T-helper 1 cell (primary cell): Measurements from ENCODE around the gene HDAC4.

Experiments
- DNase-seq, 5 donors: peaks; one replicate each; pipeline ENCODE4 v3.0.0-alpha.2; 2012 to 2020

The HDAC4 gene

DNA sequence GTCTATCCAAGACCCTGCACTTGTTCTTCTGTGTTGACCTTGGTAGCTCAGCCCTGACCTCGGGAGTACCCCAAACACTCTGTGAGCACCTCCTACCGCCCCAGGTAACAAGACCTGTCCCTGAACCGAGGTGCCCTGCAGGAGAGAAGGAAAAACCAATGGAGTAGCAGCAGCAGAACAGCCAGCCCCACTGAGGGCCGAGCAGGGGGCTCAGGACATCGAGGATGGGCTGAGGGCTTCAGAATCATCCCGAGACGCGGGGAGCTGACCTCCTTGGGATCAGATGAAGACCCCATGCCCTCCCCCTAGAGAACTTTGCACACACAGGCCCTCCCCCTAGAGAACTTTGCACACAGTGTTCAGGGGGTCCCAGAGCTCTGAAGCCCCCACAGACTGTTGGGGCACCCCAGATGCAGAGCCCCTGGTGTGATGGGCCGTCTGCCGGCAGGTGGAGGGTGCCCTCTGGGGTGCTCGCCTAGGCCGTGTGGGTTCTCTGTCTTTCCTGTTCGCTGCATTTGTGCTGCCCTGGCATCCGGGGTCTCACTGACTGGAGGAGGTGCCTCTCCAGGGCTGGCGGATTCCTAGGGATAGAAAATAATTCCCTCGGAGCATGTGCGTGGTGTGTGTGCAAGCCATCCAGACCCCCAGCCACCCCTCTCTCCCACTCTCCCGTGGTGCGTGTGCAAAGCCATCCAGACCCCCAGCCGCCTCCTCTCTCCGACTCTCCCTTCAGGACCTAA, 363.8 kb downstream of the HDAC4 start:
- no peak for DNase-seq

DNA sequence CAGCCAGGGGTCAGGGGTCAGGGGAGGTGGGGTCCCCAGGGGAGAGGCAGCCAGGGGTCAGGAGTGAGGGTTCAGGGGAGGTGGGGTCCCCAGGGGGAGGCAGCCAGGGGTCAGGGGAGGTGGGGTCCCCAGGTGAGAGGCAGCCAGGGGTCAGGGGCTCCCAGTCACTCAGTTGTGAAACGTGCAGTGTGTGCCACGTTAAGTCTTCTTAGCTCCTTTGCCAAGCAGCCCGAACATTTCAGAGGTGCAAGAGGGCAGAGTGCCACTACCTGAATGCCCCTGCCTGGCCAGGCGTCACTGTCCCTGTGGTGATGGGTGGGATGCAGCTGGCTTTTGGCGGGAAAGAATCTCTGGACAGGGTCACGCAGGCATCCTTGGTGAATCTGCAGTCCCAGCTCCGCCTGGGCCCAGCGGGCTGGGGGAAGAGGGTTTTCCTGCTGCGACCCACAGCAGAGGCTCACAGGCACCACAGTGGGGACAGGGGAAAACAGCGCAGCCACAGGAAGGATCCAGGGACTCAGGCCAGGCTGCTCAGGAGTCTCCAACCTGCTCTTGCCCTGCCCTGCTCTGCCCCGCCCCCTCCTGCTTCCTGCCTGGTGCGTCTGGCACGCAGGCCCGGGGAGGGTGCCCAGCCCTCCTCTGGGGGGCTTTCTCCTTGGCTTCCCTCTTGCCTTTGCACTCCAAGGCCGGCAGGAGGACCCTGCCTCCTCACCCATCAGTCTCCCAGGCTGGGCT, 364.7 kb downstream of the HDAC4 start:
- DNase-seq = no peak

DNA sequence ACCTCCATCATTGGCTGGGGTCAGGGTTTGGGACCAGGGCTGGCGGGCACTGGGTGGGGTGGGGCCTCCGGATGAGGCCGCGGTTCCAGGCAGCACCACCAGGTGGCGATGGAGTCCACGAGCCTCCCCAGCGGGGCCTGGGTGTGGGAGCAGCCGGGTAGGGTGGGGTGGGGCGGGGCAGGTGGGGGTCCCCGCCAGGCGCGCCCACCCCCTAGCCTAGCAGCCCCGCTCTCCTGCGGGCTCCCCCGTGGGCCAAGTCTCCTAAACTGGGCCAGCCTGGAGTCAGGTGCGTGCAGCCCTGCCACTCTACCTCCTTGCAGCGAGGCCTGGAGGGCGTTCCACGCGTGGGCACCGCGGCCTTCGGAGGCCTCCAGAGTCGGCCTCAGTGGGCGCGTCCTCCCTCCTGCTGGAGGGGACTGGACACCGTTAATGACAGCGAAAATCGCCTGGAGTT, 365.4 kb downstream of the HDAC4 start:
- peak; percentile 36 to 58 (median 45) for DNase-seq

DNA sequence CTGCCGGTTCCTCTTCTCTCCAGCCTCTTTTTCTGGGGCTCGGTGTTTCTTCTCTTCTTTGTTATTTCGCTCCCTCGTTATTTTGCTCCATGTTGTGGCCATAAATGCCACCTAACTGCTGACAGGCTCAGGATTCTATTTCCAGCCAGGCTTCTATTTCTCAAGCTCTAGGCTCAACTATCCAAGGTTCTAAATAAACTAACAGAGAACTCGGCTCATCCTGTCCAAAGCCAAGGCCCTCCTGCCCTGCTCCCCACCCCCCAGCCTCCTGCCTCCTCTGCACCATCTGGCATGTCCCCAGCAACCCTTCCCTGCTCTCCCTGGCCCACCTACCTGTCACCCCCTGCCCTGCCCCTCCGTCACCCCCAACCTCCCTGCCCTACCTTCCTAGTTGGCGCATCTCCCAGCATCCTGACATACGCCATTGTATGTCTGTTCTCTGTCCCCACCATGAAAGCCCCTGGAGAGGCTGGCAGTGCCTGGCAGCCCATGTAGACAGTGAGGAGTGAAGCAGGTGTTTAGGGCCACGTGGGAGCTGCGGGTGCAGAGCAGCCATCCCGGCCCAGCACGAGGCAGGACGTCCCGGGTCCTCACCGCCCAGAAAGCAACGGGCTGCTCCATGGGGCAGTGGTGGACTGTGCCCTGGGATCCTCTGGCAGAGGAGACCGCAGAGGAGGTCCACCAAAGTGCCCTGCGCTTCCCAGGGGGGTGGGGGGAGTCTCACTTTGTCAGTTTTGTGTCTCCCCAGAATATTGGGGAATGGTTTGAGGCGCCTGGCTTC, 366.1 kb downstream of the HDAC4 start:
- DNase-seq = no peak

DNA sequence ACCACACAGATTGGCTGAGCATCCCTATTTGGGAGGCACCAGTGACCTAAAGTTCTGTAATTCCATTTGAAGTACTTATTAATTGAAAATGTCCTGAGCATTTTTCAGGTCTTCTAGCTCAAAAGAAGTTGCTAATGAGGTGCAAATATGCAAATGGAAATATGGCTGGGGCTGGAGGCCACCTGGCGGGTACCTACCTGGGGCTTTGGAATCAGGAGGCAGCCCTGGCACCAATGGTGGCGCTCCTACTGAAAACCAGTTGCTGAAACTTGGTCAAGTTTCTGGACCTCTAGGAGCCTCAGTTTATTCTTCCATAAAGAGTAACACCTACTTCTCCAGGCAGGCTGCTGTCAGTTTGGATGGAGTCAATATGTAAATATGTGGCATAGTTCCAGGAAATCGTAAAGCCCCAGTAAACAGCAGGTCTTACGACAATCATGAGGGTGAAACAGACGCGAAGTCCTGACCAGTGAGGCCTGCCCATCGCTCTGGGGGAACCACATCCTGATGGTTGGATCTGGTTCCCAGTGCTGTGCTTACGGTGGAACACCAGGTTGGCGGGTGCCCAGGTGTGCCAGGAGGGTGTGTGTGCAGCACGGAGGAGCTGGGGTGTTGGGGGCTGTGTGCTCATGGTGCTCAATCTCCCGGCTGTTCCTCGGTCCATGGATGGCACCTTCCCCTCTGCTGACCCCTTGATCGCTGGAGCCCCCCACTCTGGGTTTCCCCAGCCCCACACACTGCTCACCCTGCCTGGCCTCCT, 366.8 kb downstream of the HDAC4 start:
- DNase-seq = no peak

DNA sequence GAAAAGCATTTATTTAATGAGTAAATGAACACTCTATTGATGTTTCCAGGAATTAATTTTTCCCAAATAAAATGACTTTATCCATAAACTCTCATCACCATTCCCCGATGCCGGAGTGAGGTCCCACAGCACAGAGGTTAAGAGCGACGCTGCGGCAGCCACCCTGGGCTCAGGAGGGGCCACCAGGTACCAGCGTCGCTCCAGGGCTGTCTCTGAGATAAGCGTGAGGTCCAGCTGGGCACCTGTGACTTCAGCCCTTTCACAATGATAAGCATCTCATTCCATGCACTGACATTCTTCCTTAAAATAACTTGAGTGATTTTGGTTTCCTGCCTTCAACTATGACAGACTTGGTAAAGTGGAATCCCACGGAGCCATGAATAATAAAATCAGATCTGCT, 370.9 kb downstream of the HDAC4 start:
- DNase-seq = no peak

DNA sequence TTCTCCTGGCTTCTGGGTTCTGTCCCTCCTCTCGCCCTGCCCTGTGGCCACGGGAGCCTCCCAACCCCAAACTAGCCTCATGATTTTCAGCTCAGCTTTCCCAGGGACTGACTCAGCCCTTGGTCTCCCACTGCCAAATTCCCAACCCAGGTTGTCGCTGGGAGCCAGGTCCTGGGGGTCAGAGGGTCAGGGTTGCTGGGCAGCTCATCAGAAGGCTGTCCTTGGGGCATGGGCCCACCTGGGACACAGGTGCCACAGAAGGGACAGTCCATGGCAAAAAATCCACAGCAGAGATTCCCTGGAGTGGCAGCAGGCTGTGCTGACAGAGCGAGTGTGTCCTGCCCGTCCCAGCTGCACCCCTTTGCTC, 372.6 kb downstream of the HDAC4 start:
- no peak for DNase-seq

DNA sequence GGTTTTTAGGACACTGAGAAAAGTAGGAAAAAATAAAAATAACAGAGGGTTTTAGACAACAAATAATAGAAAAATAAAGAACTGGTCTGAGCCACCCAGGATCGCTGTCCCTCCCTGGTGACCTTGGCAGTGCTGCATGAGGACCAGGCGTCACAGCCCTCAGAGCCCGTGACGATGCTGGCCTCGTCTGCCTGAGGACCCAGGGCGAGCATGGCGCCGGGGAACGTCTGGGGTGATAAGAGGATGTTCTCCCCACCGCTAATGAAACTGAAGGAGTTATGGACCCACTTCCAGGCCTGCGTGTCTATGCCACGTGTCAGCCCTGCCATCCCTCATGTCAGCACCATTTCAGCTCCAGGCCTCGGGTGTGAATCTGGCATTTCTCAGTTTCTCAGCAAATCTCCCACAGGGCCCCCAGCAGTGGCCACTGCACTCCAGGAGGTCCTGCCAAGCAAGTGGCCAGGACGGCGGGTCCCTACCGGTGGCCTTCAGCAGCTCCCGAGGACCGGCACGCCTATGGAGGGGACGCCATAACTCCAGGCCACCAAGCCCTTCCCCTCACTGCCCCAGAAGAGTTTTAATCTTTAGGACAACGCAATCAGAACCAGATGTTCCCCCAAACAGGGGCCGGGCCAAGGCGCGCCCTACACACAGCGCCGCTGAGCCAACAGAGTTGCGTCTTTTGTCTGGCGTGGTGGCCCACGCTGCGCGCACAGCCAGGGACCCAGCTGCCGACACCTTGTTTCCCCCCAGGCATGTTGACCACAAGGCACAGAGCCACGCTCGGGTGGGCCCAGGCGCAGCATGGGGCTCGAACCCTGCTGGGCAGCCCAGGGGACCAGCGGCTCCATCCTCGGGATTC, 373.2 kb downstream of the HDAC4 start:
- no peak for DNase-seq

DNA sequence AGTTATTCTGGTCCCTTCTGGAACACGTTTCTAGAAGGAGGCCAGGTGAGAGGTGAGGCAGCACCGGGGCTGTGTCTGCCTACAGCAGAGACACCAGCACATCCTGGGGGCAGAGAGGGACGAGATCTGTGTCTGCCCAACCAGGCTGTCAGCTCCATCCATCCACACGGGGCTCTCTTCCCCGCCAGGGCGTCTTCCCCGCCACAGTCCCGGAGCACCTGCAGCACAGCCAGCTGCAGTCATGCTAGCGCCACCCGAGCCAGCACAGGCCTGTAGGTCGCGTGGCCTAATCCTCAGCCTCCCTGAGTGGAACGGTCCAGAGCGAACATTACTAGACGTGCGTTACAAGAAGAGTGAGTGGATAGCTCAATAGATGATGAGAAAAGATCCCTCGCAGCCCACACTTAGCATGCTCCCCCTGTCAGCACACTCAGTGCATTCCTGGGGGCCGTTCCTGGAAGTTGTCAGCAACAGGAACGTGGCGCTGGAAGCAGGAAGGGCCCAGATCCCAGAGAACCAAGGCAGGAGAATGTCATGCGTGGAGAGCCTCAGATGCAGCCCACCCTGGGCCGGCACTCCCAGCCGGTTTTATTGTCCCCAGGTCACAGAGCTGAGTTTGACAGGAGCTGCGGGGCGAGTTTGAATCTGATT, 374.0 kb downstream of the HDAC4 start:
- no peak for DNase-seq

DNA sequence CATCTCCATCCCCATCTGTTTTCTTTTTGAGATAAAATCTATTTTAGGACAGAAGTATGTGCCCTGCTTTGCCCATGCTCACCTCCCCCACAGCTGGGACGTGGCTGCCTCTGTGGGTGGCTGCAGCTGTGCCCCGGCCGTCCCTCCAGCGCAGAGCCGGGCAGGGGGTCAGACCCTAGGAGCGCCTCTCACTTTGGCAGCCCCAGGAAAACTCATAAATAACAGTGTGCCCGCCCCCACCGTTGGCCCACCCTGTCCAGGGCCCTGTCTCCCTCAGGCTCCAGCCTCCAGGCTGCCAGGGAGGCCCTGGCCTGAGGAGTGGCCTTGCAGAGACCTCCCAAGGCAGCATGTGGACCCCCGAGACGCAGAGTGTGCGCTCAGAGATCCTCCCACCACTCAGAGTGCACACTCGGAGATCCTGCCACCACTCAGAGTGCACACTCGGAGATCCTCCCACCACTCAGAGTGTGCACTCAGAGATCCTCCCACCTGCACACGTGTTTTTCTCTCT, 374.8 kb downstream of the HDAC4 start:
- DNase-seq = no peak

DNA sequence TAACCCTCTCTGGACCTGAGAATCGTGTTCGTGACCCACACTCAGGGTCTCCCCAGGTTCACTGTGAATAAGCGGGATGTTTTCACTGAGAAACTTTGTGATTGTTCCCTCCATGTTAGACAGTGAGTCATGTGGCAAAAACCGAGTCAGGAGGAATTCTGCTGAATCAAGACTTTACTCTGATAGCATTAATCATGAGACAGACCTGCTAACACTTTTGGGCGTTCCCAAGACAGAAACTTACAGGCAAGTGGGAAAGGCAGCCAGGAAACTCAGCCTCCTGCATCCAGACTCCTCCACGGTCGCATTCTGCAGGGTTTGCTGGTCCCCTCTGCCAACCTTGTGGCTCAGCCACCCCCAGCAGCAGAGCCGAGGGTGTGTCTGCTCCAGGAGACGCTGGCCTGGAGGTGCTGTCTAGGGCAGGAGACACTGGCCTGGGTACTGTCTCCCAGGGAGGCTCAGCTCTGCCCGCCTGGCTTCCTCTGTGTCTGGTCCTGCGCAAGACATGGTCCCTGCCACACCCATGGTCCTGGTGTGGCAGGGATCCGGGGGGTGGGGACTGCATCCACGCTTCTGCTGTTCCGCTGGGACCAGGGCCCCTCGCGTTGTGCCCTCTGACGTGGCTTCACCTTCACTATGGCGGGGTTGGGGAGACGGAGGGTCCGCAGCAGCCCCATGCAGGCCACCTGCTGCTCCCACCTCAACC, 375.6 kb downstream of the HDAC4 start:
- no peak for DNase-seq

DNA sequence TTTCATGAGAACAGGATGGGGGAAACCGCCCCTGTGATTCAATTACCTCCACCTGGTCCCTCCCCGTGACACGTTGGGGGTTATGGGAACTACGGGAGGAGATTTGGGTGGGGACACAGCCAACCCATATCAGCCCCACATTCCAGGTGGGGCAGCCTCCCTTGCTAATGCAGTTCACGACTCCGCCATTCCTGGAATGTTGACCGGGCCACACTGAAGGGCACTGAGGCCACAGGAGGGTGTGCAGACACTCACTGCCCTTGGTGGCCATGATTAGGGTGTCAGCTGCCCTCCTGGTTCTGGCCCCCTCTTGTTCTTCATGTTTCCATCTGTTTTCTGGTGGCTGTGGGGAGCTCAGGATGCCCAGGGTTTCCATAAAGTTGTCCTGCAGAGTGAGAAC, 376.6 kb downstream of the HDAC4 start:
- no peak for DNase-seq

DNA sequence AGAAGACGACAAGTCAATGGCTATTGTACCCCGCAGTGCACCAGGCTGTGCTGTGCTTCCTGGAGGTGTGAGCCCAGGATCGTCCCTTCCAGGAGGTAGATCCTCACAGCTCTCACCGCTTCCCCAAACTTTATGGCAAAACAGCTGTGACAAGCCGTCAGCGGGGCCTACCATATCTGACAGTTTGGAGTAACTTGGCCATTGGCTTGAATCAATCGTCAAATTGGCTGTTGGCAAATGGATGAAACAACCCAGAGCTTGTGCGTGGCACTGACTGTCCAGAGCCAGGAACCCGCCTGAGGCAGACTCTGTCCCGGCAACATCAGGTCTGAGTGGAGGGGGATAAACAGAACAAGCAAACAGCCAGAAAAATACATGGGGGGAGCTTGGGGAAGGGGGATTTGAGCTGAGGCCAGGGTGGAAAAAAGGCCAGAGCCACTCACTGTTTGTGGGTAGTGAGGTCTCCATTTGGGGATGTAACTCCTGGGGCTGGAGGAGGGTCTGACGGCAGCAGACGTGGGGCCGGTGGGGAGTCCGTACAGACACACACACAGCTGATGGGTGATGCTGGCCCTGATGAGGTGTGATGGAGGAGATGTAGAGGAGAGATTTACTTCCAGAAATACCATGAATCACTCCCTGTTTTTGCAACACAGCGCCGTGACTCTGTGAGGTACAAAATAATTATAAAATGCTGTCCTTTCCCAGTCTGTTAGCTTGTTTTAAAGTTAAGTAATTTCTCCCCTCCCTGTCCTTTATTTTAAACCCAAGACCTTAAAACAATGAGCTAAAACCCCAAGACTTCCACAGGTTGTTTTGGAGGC, 378.2 kb downstream of the HDAC4 start:
- DNase-seq = no peak

DNA sequence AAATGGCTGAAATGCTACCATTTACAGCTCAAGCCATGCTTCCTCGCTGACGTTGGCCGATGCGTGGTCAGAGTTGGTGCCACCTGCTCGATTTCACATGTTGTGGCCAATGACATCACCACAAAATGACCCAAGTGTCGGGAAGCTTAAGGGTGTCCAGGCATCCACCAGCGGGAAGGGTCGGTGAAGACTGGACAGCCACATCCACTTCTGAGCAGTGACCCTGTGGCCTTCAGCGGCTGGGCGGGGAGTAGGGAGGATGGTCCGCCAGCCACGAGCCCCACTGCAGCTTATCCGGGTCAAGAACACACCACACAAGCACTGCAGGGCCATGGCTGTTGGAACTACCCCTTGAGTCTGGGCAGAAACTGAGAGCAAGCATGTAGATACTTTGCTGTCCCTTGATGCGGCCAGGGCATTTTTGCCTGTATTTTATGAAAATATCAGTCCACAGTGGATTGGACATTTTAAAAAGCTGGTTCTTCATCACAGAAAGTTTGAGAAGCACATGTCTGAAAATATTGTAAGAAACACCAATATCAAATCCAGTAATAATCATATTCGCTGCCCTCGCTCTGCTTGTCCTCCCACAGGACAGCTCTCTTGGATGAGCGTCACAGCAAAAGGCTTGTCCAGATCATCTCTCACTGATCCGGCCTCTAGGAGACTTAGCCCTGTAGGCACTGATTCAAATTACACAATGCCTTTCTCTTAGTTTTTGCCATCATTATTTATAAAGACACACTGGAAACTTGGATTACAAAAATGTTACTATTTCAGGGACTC, 379.0 kb downstream of the HDAC4 start:
- no peak for DNase-seq

DNA sequence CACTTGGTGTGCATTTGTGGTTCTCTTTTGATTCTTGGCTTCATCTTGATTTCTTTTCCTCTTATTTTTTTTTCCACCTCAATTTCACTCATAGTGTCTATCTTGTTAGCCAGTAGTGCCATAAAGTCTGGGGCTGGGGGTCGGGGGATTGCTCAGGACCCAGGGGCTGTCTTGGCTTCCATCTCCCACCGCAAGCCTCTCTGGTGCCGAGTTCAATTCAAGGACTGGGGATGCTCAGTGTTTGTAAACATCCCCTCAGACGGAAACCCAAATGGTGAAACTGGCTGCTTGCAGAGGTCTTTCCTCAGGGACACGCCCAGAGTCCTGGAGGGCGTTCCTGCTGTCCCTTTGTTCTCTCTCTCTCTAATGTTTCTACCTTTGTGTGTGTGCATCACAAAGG, 379.6 kb downstream of the HDAC4 start:
- DNase-seq = no peak

DNA sequence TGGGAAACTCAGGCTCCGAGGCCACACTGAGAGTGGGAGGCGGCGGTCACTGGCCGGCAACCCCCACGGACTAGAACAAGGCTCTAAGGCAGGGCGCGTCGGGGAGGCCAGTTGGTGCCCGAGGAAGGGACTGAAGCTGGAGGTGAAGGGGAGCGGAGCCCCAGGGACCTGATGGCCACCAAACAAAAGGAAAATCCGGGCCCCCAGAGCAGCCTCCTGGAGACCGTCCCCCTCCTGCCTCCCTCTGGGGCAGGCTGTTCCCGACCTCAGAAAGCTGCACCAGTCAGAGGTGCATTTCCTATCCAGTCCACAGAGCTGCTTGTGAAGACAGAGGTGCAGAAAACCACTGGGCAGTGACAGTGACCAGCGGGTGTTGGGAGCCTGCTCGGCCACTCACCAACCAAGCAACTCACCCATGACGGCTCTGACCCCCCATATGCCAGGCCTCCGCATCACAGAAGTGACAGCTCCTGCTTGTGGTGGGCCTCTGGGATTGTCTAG, 380.2 kb downstream of the HDAC4 start:
- DNase-seq = no peak

DNA sequence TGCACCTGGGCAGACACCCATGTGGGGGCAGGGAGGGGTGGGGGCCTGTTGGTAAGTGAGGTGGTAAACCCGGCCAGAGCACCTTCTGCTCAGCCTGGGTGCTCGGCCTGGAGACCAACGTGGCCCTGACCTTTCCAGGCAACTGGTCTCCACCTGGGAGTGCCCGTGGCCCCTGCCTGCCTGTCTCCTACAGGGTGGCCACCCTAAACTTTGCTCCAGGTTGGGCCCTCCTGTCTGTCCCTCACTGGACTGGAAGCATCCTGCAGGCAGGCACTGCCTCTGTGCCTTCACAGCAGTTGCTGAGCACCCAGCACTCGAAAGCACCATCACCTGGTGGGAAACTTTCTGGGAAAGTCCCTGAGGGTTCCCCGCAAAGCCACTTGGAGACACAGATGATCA, 381.6 kb downstream of the HDAC4 start:
- DNase-seq = no peak
